Uterus (tissue), 4 donors: Measurements from ENCODE around the gene ARHGAP8. TPM values are rescaled to one million over a fixed set of nuclear protein-coding genes. Genes with fewer than 3 reads are reported as not detected.

Source experiments
- DNase-seq, 2 donors: peaks; one replicate each; pipeline ENCODE4 v3.0.0-alpha.2; 2019 to 2020
- H3K27ac ChIP-seq, 2 donors: fragments of 200-600 bp; sonication (generic); 1 replicate in 1 of 2; 2 replicates in 1 of 2; pipeline ENCODE4 v1.5.1; 2016 to 2018
- H3K27me3 ChIP-seq, 2 donors: fragments of 200-600 bp; sonication (generic); one replicate each; pipeline ENCODE4 v1.5.1; 2018 to 2019; ENCODE audit warnings: control low read depth in 1 of 2
- H3K36me3 ChIP-seq, 2 donors: fragments of 200-600 bp; sonication (generic); one replicate each; pipeline ENCODE4 v1.5.1; 2019; ENCODE audit warnings: control low read depth in 1 of 2
- H3K4me1 ChIP-seq, 2 donors: fragments of 200-600 bp; sonication (generic); one replicate each; pipeline ENCODE4 v1.5.1; 2018 to 2019; ENCODE audit warnings: control low read depth in 1 of 2
- H3K4me3 ChIP-seq, 2 donors: fragments of 200-600 bp; sonication (generic); 1 replicate in 1 of 2; 2 replicates in 1 of 2; pipeline ENCODE4 v1.5.1; 2018 to 2019; ENCODE audit warnings: mild to moderate bottlenecking in 1 of 2
- H3K9me3 ChIP-seq, 2 donors: fragments of 200-600 bp; sonication (generic); one replicate each; pipeline ENCODE4 v1.5.1; 2019; ENCODE audit warnings: control low read depth in 1 of 2
- CTCF ChIP-seq, 4 experiments: fragments of 200-600 bp in 2 of 4; fragments of 450-650 bp in 2 of 4; sonication (generic) in 2 of 4; IDR thresholded peaks; one replicate each; pipeline ENCODE4 v1.5.1; 2016 to 2019; ENCODE audit warnings: antibody characterized with exemption in 4 of 4, mild to moderate bottlenecking in 2 of 4, moderate library complexity in 1 of 4
- POLR2A ChIP-seq, 2 donors: fragments of 450-650 bp; IDR thresholded peaks; one replicate each; pipeline ENCODE4 v1.6.1; 2016; ENCODE audit warnings: antibody characterized with exemption in 2 of 2, mild to moderate bottlenecking in 1 of 2, moderate library complexity in 1 of 2
- intact Hi-C: fragments of 100-400 bp; cut with DNase I; formaldehyde crosslinking; loops from one replicate; pipeline ENCODE4 v1.15.1; 2023; ENCODE audit warnings: low total_unique reads
- total RNA-seq, 4 donors: library from RNA; depleted of rRNA in 3 of 4; stranded (reverse); fragments of >200 nt in 3 of 4; gene quantifications; one replicate each; pipeline versions ENCODE4 v1.1.0 to v1.2.4, GENCODE V29; 2014 to 2023
- donor health status: DM: yes; HTN: yes; CAD: no.

The ARHGAP8 gene
- total RNA-seq, 4 donors from 2014 or later, result 1.8 to 4.4 TPM; not detected in 2

DNA sequence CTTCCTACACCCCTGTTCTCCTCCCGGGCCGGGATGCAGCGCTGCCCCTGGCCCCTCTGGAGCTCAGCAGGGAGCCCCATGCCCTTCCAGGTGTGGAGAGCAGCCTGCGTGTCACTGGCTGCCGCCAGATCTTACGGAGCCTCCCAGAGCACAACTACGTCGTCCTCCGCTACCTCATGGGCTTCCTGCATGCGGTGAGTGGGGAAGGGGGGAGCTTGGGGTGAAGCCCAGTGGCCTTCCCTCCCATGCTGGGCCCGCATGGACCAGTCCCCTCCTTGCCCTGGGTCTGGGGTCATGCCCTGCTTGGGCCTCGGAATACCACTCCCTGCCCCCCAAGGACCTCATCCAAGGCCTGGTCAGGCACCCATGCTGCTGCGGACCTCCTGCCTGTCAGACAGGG, 107.3 kb downstream of the ARHGAP8 start:
- Histone ChIP-seq H3K36me3 (no peaks in the 10 kb centered on the region), H3K4me3 (no peak overlapping the region), H3K27me3 (no peaks in the 10 kb centered on the region), H3K27ac (no peak overlapping the region), H3K9me3 (no peaks in the 10 kb centered on the region), H3K4me1 (no peaks in the 10 kb centered on the region)
- DNase-seq, result no peak
- no peak for TF ChIP-seq POLR2A (IDR thresholded peaks at IDR 0.05)
- intact Hi-C loops, result no loop called here

DNA sequence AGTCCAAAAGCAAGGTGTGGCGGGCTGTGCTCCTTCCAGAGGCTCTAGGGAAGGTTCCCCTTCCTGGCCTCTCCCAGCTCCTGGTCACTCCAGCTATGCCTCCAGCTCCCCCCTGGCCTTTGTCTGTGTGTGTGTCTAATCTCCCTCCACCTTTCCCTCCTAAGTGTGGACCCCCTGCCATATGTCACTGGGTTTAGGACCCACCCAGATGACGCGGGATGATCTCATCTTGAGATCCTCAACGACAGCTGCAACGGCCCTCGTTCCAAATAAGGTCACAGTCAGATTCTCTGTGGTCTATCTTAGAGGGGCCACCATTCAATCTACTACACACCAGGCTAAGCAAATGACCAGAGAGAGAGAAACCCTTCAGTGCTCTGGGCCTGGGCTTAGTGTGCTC, 107.9 kb downstream of the ARHGAP8 start:
- DNase-seq, result no peak
- Histone ChIP-seq H3K27ac (no peak overlapping the region), H3K4me1 (no peaks in the 10 kb centered on the region), H3K9me3 (no peaks in the 10 kb centered on the region), H3K27me3 (no peaks in the 10 kb centered on the region), H3K36me3 (no peaks in the 10 kb centered on the region), H3K4me3 (no peak overlapping the region)
- intact Hi-C loops, result no loop called here
- no peak for TF ChIP-seq CTCF (IDR thresholded peaks at IDR 0.05)
- TF ChIP-seq POLR2A (IDR thresholded peaks at IDR 0.05), result no peak

- Histone ChIP-seq H3K9me3 (no peaks in the 10 kb centered on the region), H3K4me1 (no peaks in the 10 kb centered on the region), H3K27me3 (no peaks in the 10 kb centered on the region), H3K36me3 (no peaks in the 10 kb centered on the region), H3K27ac (no peak overlapping the region), H3K4me3 (no peak overlapping the region)
- intact Hi-C loops, result no loop called here
- DNase-seq, result no peak
- TF ChIP-seq POLR2A (IDR thresholded peaks at IDR 0.05) (no peak), CTCF (IDR thresholded peaks at IDR 0.05) (no peak)
Observed at GRCh38 chr22:44861245-44861644, 108.9 kb downstream of the ARHGAP8 start.

- H3K4me1 ChIP-seq, result no peaks in the 10 kb centered on the region
- intact Hi-C loops, result no loop called here
- TF ChIP-seq CTCF (IDR thresholded peaks at IDR 0.05), result no peak
- no peak for TF ChIP-seq POLR2A (IDR thresholded peaks at IDR 0.05)
- no peak overlapping the region for H3K4me3 ChIP-seq
- H3K27me3 ChIP-seq, result no peaks in the 10 kb centered on the region
- H3K27ac ChIP-seq, result no peak overlapping the region
- H3K36me3 ChIP-seq, result no peaks in the 10 kb centered on the region
- no peaks in the 10 kb centered on the region for H3K9me3 ChIP-seq
- DNase-seq, result no peak
Observed at GRCh38 chr22:44862281-44862680, 109.9 kb downstream of the ARHGAP8 start.

GRCh38 chr22:44862981-44863860, 110.8 kb downstream of the ARHGAP8 start:
- Histone ChIP-seq H3K4me1 (no peaks in the 10 kb centered on the region), H3K4me3 (no peak overlapping the region), H3K9me3 (no peaks in the 10 kb centered on the region), H3K27me3 (no peaks in the 10 kb centered on the region), H3K36me3 (no peaks in the 10 kb centered on the region), H3K27ac (no peak overlapping the region)
- intact Hi-C loops, result no loop called here
- TF ChIP-seq POLR2A (IDR thresholded peaks at IDR 0.05) (no peak), CTCF (IDR thresholded peaks at IDR 0.05) (no peak)
- DNase-seq, result no peak
